ENCODE measurements around the gene MAP3K4.

DNA sequence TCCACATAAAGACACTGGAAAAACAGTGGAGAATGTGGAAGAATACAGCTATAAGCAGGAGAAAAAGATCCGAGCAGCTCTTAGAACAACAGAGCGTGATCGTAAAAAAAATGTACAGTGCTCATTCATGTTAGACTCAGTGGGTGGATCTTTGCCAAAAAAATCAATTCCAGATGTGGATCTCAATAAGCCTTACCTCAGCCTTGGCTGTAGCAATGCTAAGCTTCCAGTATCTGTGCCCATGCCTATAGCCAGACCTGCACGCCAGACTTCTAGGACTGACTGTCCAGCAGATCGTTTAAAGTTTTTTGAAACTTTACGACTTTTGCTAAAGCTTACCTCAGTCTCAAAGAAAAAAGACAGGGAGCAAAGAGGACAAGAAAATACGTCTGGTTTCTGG, 57.1 kb downstream of the MAP3K4 start:
- TF ChIP-seq, protein P1, sequence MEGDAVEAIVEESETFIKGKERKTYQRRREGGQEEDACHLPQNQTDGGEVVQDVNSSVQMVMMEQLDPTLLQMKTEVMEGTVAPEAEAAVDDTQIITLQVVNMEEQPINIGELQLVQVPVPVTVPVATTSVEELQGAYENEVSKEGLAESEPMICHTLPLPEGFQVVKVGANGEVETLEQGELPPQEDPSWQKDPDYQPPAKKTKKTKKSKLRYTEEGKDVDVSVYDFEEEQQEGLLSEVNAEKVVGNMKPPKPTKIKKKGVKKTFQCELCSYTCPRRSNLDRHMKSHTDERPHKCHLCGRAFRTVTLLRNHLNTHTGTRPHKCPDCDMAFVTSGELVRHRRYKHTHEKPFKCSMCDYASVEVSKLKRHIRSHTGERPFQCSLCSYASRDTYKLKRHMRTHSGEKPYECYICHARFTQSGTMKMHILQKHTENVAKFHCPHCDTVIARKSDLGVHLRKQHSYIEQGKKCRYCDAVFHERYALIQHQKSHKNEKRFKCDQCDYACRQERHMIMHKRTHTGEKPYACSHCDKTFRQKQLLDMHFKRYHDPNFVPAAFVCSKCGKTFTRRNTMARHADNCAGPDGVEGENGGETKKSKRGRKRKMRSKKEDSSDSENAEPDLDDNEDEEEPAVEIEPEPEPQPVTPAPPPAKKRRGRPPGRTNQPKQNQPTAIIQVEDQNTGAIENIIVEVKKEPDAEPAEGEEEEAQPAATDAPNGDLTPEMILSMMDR (conservative IDR thresholded peaks at IDR 0.05; ENCODE audit: low read length) = no peak
- TF ChIP-seq EZH2phosphoT487 (IDR thresholded peaks at IDR 0.05; ENCODE audit: borderline replicate concordance, low read depth, low read length) = no peak
